NCI-H2107 treated with DMSO at 0.1 percent for 48 hours (cell line): ENCODE data around the gene CDC42EP4.
A peak's percentile ranks its signal among the peaks of the same experiment; 100 is the strongest.
"Not testable (repeated sequence)": the region's sequence is repeated elsewhere in the genome, so short reads cannot be mapped to it uniquely, and the experiment has no call there.

ENCODE experiments used
- DNase-seq: peaks from one replicate; lab custom pipeline; 2025; ENCODE audit not compliant: unreplicated experiment; lab: John Stamatoyannopoulos, UW

CDC42EP4 gene

DNA sequence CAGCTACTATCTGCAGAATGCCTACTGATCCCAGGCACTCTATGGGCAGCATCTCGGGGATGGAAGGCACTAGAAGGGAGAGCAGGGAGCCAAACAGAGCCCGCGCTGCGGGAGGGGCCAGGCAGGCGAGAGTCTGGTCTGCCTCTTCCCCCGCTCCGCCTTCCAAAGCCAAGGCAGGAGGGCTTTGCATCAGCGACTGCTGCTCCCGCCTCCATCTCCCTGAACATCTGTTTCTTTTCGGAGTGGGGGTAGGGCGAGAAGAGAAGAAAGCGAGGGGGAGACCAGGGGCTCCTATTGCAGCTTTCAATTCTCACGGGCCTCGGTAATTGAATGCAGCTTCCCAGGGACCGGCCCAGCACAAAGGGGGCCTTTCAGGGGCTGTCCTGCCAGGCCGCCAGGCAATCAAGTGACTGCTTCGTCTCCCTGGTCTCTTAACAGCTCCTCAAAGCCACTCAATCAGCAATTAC lies 31.4 kb upstream of the CDC42EP4 start:
- peak; percentile 33 for DNase-seq

DNA sequence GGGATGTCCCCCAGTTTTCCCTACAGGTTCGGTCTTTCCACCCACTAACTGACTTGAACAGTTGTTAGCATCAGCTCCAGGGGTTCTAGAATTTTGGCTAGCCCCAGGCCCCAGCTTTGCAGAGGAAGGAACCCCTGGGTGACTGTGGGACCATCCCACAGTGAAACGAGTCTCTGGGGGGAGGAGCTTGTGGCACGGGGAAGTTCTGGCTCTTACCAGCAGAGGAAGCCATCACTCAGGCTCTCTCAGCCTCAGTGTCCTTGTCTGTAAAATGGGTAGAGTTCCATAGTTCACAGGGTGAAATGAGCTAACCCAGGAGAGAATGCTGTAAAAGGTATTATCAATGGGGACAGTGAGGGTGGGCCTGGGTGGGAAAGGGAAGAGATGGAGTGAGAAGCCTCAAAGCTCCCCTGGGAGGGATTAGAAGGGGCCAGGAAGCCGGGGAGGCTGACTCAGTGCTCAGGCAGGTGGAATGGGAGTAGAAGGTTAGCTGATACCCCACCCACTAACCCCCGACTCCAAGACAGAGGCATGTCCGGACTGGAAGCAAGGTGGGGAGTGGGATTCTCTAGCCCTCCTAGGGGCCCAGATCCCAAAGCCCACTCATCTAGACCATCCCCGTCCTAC lies 30.9 kb upstream of the CDC42EP4 start:
- no peak for DNase-seq

- peak; percentile 87 for DNase-seq
Observed at GRCh38 chr17:73342050-73342522, 30.3 kb upstream of the CDC42EP4 start.

GRCh38 chr17:73341350-73342049 lies 29.7 kb upstream of the CDC42EP4 start:
- DNase-seq = peak; percentile 73

DNA sequence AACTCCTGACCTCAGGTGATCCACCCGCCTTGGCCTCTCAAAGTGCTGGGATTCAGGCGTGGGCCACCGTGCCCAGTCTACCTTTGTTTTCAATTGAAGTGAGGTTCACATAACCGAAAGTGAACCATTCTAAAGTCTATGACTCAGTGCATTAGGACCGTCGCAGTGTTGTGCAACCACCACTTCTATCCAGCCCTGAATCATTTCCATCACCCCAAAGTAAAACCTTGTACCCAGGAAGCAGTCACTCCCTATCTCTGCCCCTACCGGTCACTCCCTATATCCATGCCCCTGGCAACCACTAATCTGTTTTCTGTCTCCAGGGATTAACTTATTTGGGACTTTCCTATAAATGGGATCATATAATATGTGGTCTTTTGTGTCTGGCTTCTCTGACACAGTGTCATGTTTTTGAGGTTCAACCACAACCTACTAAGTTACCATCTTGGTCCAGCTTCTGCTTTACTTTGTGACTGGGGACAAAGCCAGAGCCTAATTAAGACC lies 28.3 kb upstream of the CDC42EP4 start:
- no peak for DNase-seq

DNA sequence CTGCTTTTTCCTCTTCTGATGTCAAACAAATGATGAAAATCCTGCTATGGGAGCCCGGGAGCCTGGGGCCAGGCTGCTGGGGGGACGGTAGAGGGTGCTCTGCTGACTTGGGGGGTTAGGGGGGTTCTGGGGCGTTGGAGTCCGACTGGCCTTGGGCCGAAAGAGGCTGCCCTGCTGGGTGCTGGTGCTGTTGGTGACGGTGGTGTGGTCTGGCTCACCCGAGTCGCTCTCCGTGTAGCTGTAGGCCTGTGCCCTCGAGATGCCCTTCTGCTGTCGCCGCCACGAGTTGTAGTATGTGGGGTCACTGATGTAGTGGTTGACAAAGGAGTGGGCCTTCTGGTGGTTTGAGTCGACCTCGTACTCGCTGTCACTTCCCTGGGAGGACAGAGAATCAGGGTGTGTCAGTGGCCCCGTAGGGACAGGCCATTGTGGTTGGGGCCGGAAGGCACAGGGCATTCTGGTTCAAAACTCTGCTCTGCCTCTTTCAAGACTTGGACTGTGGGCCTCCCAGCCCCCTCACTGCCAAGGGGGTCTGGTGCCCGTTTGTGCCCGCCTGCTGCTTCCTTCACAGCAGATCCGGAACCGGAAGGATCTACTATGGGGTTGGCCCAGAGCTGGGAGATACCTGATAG lies 26.9 kb upstream of the CDC42EP4 start:
- no peak for DNase-seq

DNA sequence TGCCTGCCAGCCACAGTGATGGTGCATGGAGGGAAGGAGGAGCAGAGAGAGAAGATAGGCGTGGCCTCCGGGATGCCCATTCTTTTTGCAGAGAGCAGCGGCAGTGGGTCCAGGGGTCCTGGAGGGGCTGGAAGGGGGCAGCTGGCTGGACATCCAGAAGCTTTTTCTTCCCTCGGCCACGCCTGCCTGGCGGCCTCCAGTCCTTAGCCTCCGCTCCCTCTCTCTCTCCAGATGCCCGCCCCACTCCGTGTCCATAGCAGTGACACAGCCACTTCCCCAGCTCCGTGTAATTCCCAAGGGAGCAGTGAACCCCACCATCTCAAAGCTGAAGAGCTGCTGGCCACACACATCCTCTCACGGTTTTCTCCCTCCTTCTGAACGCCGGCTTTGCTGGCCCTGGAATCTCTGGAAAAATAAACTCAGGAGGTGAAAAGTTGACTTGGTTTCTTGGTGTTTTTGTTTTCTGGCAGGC lies 26.3 kb upstream of the CDC42EP4 start:
- DNase-seq = no peak

DNA sequence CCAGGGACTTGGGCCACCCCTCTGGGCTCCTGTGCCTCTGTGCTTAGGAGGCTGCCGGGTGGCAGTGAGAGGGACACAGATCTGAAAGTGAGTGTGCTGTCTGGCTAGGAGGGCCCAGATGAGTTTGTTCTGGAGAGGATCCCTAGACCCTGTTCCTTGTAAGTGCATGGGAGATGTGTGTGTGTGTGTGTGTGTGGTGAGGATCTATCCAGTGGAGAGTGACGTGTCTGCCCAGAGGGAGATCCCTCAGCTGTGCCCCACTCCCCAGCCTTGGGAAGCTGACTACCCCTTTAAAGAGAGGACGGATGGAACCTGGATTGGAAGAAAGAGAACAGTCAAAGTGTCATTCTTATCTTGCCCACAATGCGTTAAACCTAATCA lies 25.5 kb upstream of the CDC42EP4 start:
- DNase-seq = no peak

GRCh38 chr17:73336408-73337329 lies 24.9 kb upstream of the CDC42EP4 start:
- DNase-seq = no peak

DNA sequence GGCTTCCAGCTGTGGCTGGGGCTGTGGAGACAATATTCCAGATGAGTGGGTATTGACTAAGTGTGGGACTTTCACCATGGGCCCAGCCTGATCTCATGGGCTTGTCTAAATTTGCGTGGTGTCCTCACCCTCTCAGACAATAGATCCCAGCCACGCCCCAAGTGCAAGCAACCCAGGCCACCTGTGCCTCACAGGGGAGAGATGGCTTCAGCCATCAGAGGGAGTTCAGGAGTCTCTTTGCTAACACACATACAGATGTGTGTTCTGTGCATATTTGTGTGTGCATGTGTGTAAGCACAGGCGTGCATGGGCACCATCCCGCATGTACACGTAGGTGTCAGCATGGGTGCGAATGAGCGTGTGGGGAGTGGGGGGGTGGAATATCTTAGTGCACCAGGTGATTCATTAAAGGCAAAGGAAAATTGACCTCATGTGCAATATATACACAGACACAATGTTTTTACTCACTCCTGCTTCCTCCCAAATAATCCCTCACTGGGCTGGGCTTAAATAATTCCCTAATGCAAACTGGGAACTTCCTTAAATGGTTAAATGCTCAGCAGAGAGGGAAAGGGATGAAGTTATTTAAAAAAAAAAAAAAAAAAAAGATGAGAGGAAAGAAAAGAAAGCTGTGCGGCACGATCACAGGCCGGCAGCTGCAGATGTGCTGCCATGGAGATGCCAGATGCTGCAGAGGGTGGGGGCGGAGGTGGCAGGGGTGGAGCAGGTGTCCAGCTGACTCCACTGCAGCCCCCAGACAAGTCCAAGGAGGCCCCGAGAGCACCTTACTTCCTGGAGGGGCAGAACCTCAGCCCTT lies 24.0 kb upstream of the CDC42EP4 start:
- DNase-seq = peak; percentile 13

GRCh38 chr17:73334771-73335513 lies 23.1 kb upstream of the CDC42EP4 start:
- no peak for DNase-seq

GRCh38 chr17:73333445-73333844 lies 21.6 kb upstream of the CDC42EP4 start:
- DNase-seq = not testable (repeated sequence)

GRCh38 chr17:73331060-73331459 lies 19.3 kb upstream of the CDC42EP4 start:
- DNase-seq = no peak

- no peak for DNase-seq
Observed at GRCh38 chr17:73327676-73328075, 15.9 kb upstream of the CDC42EP4 start.

GRCh38 chr17:73325527-73325842 lies 13.7 kb upstream of the CDC42EP4 start:
- DNase-seq = no peak

- DNase-seq = no peak
Observed at GRCh38 chr17:73324711-73325526, 13.1 kb upstream of the CDC42EP4 start.

- DNase-seq = no peak
Observed at GRCh38 chr17:73324160-73324475, 12.3 kb upstream of the CDC42EP4 start.

DNA sequence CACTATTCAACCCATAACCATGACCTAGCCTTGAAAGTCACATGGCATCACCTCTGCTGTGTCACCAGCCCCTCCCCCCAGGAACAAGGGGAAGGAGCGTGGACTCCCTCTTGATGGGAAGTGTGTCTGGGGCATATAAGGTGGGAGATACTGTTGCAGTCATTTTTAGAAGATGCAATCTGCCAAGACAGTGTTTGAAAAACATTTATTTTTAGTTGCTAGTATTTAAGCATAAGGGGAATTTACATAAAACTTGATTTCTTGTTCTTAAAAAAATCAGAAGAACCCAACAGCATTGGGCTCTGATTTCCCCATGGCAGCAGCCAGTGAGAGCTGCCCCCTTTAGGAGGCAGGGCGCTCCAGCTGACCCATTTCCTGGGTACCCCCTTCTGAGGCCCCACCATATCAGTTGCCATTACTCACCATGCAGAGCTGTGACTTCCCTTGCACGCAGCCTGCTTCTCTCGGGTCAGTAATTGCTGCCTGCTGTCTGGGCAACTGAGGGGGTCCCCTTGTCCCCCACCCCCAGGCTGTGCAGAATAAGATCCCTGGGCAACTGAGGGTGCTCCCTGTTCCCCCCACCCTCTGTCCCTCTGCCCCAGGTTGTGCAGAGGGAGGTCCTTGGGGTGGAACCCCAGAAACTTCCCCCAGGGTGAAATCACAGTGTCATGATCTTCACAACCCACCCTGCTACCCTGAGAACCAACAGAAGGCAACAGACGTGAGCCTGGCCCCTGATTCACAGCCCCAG lies 11.8 kb upstream of the CDC42EP4 start:
- DNase-seq = no peak
